ENCODE results near the gene B3GAT1. TPM values are rescaled to one million over a fixed set of nuclear protein-coding genes. Genes with fewer than 3 reads are reported as not detected.

Gene B3GAT1
- total RNA-seq, 1 donor from 2014 or later = 0.32 TPM

GRCh38 chr11:134432776-134433175 lies 20.7 kb upstream of the B3GAT1 start:
- no peak for DNase-seq (ENCODE audit: low spot score in 2 of 2)
- Histone ChIP-seq H3K4me3 (no peak overlapping the region), H3K36me3 (no peaks in the 10 kb centered on the region), H3K27me3 (no peaks in the 10 kb centered on the region), H3K4me1 (no peaks in the 10 kb centered on the region), H3K9me3 (no peaks in the 10 kb centered on the region), H3K27ac (no peak overlapping the region)
- TF ChIP-seq, protein P1, sequence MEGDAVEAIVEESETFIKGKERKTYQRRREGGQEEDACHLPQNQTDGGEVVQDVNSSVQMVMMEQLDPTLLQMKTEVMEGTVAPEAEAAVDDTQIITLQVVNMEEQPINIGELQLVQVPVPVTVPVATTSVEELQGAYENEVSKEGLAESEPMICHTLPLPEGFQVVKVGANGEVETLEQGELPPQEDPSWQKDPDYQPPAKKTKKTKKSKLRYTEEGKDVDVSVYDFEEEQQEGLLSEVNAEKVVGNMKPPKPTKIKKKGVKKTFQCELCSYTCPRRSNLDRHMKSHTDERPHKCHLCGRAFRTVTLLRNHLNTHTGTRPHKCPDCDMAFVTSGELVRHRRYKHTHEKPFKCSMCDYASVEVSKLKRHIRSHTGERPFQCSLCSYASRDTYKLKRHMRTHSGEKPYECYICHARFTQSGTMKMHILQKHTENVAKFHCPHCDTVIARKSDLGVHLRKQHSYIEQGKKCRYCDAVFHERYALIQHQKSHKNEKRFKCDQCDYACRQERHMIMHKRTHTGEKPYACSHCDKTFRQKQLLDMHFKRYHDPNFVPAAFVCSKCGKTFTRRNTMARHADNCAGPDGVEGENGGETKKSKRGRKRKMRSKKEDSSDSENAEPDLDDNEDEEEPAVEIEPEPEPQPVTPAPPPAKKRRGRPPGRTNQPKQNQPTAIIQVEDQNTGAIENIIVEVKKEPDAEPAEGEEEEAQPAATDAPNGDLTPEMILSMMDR (IDR thresholded peaks at IDR 0.05) = no peak
- intact Hi-C loops (cut with DNase I) = no loop called here

DNA sequence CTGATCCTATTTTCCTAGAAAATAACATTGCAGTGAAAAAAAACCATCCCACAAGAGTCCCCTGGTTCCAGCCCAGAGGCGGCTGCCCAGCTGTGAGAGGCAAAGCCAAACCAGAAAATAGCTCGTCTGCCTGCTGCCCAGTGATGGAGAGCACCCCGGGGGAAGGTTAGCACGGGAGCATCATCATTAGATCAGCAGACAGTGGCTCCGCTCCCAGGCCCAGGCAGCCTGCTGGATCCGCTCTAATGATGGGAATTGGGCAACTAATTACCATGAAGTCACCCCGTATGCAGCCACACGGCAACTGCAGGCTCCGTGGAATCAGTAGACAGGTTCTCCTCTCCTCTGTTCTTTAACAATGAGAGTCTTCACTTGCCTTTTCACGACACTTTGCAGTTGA lies 17.1 kb upstream of the B3GAT1 start:
- DNase-seq (ENCODE audit: low spot score in 2 of 2) = no peak
- intact Hi-C loops (cut with DNase I) = no loop called here
- H3K36me3 ChIP-seq = no peaks in the 10 kb centered on the region
- TF ChIP-seq, protein P1 (IDR thresholded peaks at IDR 0.05) = no peak
- H3K27me3 ChIP-seq = no peaks in the 10 kb centered on the region
- no peaks in the 10 kb centered on the region for H3K4me1 ChIP-seq
- no peak overlapping the region for H3K4me3 ChIP-seq
- no peaks in the 10 kb centered on the region for H3K9me3 ChIP-seq
- H3K27ac ChIP-seq = no peak overlapping the region

DNA sequence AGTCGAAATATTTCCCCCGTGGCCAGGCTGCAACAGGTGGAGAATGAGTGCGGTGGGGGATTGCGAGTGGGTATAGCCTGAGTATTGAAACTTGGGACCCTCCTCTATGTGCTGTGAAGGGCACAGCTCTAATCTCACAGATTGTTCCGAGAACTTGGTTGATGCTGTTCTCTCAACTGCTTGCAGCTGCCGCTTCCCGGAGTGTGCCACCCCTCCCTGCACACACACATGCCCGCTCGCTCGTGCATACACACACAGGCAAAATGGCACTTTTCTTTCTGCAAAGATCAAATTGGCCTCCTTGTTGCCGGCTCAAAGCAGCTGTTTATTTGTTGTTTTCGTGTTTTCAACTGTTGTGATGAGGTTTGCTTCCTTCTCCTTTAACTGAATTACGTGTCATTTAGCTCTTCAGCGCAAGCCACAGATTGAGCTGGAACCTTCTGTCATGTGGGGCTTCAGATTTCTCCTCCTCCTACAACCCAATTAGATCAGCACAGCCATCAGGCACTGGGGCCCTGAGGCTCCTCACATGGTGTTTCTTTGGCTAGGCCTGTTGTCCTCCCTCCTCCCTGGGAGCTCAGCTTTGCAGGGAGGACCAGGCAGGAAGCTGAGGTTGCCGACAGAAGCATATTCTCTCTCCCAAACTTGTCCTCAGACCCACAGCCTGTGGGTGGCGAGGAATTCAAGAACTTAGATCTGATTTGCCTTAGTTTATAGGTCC lies 13.9 kb upstream of the B3GAT1 start:
- Histone ChIP-seq H3K4me1 (no peaks in the 10 kb centered on the region), H3K4me3 (no peak overlapping the region), H3K27me3 (no peaks in the 10 kb centered on the region), H3K9me3 (no peaks in the 10 kb centered on the region), H3K27ac (no peak overlapping the region), H3K36me3 (no peaks in the 10 kb centered on the region)
- DNase-seq (ENCODE audit: low spot score in 2 of 2) = no peak
- TF ChIP-seq, protein P1 (IDR thresholded peaks at IDR 0.05) = no peak
- intact Hi-C loops (cut with DNase I) = no loop called here

DNA sequence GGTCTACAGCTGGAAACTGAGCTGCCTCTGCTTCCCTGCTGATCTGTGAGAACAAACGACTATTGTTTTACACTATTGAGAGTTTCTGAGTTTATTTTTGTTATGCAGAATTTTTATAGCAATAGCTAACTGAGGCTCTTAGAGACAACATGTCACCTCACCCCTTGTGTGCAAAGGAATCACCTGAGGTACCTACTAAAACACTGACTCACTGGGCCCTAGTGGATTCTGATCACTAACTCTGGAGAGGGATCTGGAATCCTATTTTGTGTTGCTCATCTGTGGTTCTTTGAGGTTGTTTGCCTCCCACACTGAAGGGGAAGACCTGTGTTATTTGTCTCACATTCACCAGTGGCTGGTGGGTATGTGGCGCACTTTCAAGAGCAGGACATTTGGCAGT lies 13.4 kb upstream of the B3GAT1 start:
- Histone ChIP-seq H3K9me3 (no peaks in the 10 kb centered on the region), H3K4me1 (no peaks in the 10 kb centered on the region), H3K4me3 (no peak overlapping the region), H3K36me3 (no peaks in the 10 kb centered on the region), H3K27me3 (no peaks in the 10 kb centered on the region), H3K27ac (no peak overlapping the region)
- DNase-seq (ENCODE audit: low spot score in 2 of 2) = no peak
- intact Hi-C loops (cut with DNase I) = no loop called here
- TF ChIP-seq, protein P1 (IDR thresholded peaks at IDR 0.05) = no peak

GRCh38 chr11:134423106-134423505 lies 11.1 kb upstream of the B3GAT1 start:
- no peaks in the 10 kb centered on the region for H3K9me3 ChIP-seq
- intact Hi-C loops (cut with DNase I) = no loop called here
- DNase-seq (ENCODE audit: low spot score in 2 of 2) = no peak
- no peaks in the 10 kb centered on the region for H3K4me1 ChIP-seq
- no peaks in the 10 kb centered on the region for H3K27me3 ChIP-seq
- no peak overlapping the region for H3K27ac ChIP-seq
- H3K4me3 ChIP-seq = no peak overlapping the region
- H3K36me3 ChIP-seq = no peaks in the 10 kb centered on the region
- TF ChIP-seq, protein P1 (IDR thresholded peaks at IDR 0.05) = no peak

Data from ascending aorta (tissue), 2 donors.